ENCODE data around the gene CCBE1. TPM values are rescaled to one million over a fixed set of nuclear protein-coding genes. Genes with fewer than 3 reads are reported as not detected.

Gene CCBE1
- total and polyA plus RNA-seq, 2 donors (not counting 1 experiment from before 2014, with no cell fraction given), result 122 TPM

DNA sequence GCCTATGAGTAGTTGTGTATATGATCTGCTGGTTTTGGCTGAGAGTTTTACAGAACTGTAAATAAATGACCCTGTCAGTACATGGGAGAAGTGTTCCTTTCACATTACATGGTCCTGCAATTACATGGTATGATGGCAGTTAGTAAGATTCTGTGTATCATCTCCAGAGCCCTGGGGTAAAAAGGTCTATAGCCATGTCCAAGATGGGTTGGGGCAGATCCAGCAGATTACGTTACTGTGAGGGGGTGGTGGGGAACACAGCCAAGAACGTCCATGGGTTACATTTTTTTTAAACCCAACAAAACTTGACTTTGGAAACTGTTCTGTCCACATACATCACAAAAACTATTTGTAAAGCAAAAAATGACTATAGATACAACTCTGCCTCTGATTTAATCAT is 274.0 kb downstream of the CCBE1 start:
- H4K20me1 ChIP-seq (ENCODE audit: control insufficient read depth, extremely low read depth, insufficient read depth, low read length), result no peaks in the 10 kb centered on the region
- no peak overlapping the region for H3K27ac ChIP-seq (ENCODE audit: insufficient read depth, low read length)
- H3K4me3 ChIP-seq (replicated peaks in 1 of 4; ENCODE audit: control extremely low read depth in 1 of 4, insufficient read depth in 1 of 4, low read depth in 3 of 4, low read length in 4 of 4), result no peak overlapping the region

DNA sequence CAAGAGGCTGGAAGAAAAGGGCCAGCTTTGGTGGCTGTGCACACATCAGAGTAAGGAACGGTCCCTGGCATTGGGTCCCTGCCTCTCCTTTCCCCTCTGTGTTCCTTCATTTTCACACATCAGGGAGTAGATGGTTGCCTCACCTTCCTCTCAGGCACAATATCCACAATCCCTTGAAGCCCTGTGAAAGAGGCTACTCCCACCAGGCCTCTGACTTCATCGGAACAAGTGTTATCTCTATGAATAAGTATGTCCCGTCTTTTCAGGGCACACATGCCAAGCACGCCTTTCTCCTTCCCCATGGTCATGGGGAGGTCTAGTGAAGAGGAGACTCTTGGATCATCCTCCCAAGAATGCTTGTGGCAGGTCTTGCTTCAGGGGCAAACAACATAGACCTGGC is 277.0 kb downstream of the CCBE1 start:
- no peak for DNase-seq (ENCODE audit: low read depth in 2 of 2)
- no peak overlapping the region for H3K4me3 ChIP-seq (replicated peaks in 1 of 4; ENCODE audit: control extremely low read depth in 1 of 4, insufficient read depth in 1 of 4, low read depth in 3 of 4, low read length in 4 of 4)
- H3K9me3 ChIP-seq (ENCODE audit: control insufficient read depth, insufficient read depth, low read depth, low read length), result no peaks in the 10 kb centered on the region
- H3K79me2 ChIP-seq (ENCODE audit: control insufficient read depth, insufficient read depth, low read length), result no peaks in the 10 kb centered on the region
- H3K9ac ChIP-seq (ENCODE audit: insufficient read depth, low read length), result no peak overlapping the region
- no peak overlapping the region for H3K27ac ChIP-seq (ENCODE audit: insufficient read depth, low read length)
- H2AFZ ChIP-seq (ENCODE audit: low read length), result no peak overlapping the region
- no peak overlapping the region for H3K4me2 ChIP-seq (ENCODE audit: extremely low read depth, insufficient read depth, low read length)
- no peaks in the 10 kb centered on the region for H3K27me3 ChIP-seq (ENCODE audit: control insufficient read depth, insufficient read depth, low read length)
- TF ChIP-seq, protein P1, sequence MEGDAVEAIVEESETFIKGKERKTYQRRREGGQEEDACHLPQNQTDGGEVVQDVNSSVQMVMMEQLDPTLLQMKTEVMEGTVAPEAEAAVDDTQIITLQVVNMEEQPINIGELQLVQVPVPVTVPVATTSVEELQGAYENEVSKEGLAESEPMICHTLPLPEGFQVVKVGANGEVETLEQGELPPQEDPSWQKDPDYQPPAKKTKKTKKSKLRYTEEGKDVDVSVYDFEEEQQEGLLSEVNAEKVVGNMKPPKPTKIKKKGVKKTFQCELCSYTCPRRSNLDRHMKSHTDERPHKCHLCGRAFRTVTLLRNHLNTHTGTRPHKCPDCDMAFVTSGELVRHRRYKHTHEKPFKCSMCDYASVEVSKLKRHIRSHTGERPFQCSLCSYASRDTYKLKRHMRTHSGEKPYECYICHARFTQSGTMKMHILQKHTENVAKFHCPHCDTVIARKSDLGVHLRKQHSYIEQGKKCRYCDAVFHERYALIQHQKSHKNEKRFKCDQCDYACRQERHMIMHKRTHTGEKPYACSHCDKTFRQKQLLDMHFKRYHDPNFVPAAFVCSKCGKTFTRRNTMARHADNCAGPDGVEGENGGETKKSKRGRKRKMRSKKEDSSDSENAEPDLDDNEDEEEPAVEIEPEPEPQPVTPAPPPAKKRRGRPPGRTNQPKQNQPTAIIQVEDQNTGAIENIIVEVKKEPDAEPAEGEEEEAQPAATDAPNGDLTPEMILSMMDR (conservative IDR thresholded peaks at IDR 0.05 in 1 of 2, IDR thresholded peaks at IDR 0.05 in 1 of 2; ENCODE audit: low read depth in 1 of 2, low read length in 2 of 2), result no peak
- TF ChIP-seq EZH2 (IDR thresholded peaks at IDR 0.05; ENCODE audit: low read length, missing control alignments), result no peak
- H3K36me3 ChIP-seq (ENCODE audit: control insufficient read depth, insufficient read depth, low read length), result no peaks in the 10 kb centered on the region
- H4K20me1 ChIP-seq (ENCODE audit: control insufficient read depth, extremely low read depth, insufficient read depth, low read length), result no peaks in the 10 kb centered on the region
- H3K4me1 ChIP-seq (ENCODE audit: control insufficient read depth, extremely low read depth, insufficient read depth, low read length), result no peaks in the 10 kb centered on the region

More for the DNA sequence above, 274.0 kb downstream of the CCBE1 start:
- Histone ChIP-seq H3K9me3 (ENCODE audit: control insufficient read depth, insufficient read depth, low read depth, low read length) (no peaks in the 10 kb centered on the region), H3K36me3 (ENCODE audit: control insufficient read depth, insufficient read depth, low read length) (no peaks in the 10 kb centered on the region), H2AFZ (ENCODE audit: low read length) (no peak overlapping the region), H3K79me2 (ENCODE audit: control insufficient read depth, insufficient read depth, low read length) (no peaks in the 10 kb centered on the region), H3K9ac (ENCODE audit: insufficient read depth, low read length) (no peak overlapping the region), H3K27me3 (ENCODE audit: control insufficient read depth, insufficient read depth, low read length) (no peaks in the 10 kb centered on the region), H3K4me1 (ENCODE audit: control insufficient read depth, extremely low read depth, insufficient read depth, low read length) (no peaks in the 10 kb centered on the region), H3K4me2 (ENCODE audit: extremely low read depth, insufficient read depth, low read length) (no peak overlapping the region)
- DNase-seq (ENCODE audit: low read depth in 2 of 2), result peak; percentile 11 to 42
- TF ChIP-seq, protein P1 (conservative IDR thresholded peaks at IDR 0.05 in 1 of 2, IDR thresholded peaks at IDR 0.05 in 1 of 2; ENCODE audit: low read depth in 1 of 2, low read length in 2 of 2), result no peak
- no peak for TF ChIP-seq EZH2 (IDR thresholded peaks at IDR 0.05; ENCODE audit: low read length, missing control alignments)

DNA sequence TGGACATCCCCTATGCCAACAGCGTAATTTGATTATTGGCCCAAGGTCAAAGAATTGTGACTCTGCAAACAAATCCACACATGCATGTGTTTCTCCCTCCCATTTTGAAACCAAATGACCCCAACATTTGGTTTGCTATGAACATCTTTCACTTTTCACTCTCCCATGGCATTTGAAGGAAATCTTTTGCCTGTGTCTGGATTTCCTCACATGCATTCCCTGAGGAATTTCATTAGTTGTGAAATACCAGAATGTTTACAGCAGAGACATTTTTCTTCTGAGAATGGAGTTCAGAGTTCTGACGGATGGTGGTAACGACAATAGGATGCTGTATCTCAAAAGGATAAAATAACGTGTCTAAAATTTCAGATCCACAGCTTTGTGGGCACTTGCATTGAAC is 277.8 kb downstream of the CCBE1 start:
- H3K4me2 ChIP-seq (ENCODE audit: extremely low read depth, insufficient read depth, low read length), result no peak overlapping the region
- no peak overlapping the region for H2AFZ ChIP-seq (ENCODE audit: low read length)
- no peak for TF ChIP-seq EZH2 (IDR thresholded peaks at IDR 0.05; ENCODE audit: low read length, missing control alignments)
- TF ChIP-seq, protein P1 (conservative IDR thresholded peaks at IDR 0.05 in 1 of 2, IDR thresholded peaks at IDR 0.05 in 1 of 2; ENCODE audit: low read depth in 1 of 2, low read length in 2 of 2), result no peak
- no peaks in the 10 kb centered on the region for H3K79me2 ChIP-seq (ENCODE audit: control insufficient read depth, insufficient read depth, low read length)
- no peak overlapping the region for H3K9ac ChIP-seq (ENCODE audit: insufficient read depth, low read length)
- no peaks in the 10 kb centered on the region for H3K9me3 ChIP-seq (ENCODE audit: control insufficient read depth, insufficient read depth, low read depth, low read length)
- H3K4me3 ChIP-seq (replicated peaks in 1 of 4; ENCODE audit: control extremely low read depth in 1 of 4, insufficient read depth in 1 of 4, low read depth in 3 of 4, low read length in 4 of 4), result no peak overlapping the region
- no peak overlapping the region for H3K27ac ChIP-seq (ENCODE audit: insufficient read depth, low read length)
- H4K20me1 ChIP-seq (ENCODE audit: control insufficient read depth, extremely low read depth, insufficient read depth, low read length), result no peaks in the 10 kb centered on the region
- DNase-seq (ENCODE audit: low read depth in 2 of 2), result peak in 1 of 2 donors; percentile 79
- H3K36me3 ChIP-seq (ENCODE audit: control insufficient read depth, insufficient read depth, low read length), result no peaks in the 10 kb centered on the region
- no peaks in the 10 kb centered on the region for H3K4me1 ChIP-seq (ENCODE audit: control insufficient read depth, extremely low read depth, insufficient read depth, low read length)
- no peaks in the 10 kb centered on the region for H3K27me3 ChIP-seq (ENCODE audit: control insufficient read depth, insufficient read depth, low read length)
